RCC 7860 (cell line): ENCODE results near the gene IDH3G.

Experiments used
- DNase-seq: peaks from one replicate; pipeline ENCODE4 v3.0.0-alpha.2; 2015; ENCODE audit warnings: low spot score
- FAIRE-seq: peaks from 2 replicates; lab custom pipeline; 2012; peaks lifted over from hg19 to GRCh38; lab: Jason Lieb, UNC

Gene IDH3G

GRCh38 chrX:153816831-153817690, 22.9 kb upstream of the IDH3G start:
- no peak for FAIRE-seq
- no peak for DNase-seq

- DNase-seq (no peak), FAIRE-seq (no peak)
These were observed 20.6 kb upstream of the IDH3G start for GRCh38 chrX:153814591-153815315.

GRCh38 chrX:153813161-153813560, 19.0 kb upstream of the IDH3G start:
- DNase-seq (no peak), FAIRE-seq (no peak)

- DNase-seq (no peak), FAIRE-seq (no peak)
These were observed 18.0 kb upstream of the IDH3G start for GRCh38 chrX:153812220-153812619.

DNA sequence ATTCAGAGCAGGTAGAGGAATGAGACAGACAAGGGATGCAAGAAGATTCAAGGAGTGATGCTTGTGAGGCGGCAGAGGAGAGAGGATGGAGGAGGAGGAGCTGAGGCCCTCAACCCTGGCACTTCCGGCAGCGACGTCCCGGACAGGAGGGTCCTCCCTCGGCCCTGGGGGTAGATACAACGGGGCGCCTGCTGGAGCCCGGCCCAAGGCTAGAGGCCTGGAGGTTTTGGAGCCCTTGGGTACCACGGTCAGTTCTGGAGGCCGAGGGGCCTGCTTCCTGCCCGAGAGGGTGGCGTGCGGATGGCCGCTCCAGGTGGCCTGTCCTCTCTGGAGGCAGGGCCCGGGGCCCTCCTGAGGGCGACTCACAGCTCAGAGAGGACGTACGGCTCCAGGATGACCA, 13.8 kb upstream of the IDH3G start:
- DNase-seq (no peak), FAIRE-seq (no peak)

DNA sequence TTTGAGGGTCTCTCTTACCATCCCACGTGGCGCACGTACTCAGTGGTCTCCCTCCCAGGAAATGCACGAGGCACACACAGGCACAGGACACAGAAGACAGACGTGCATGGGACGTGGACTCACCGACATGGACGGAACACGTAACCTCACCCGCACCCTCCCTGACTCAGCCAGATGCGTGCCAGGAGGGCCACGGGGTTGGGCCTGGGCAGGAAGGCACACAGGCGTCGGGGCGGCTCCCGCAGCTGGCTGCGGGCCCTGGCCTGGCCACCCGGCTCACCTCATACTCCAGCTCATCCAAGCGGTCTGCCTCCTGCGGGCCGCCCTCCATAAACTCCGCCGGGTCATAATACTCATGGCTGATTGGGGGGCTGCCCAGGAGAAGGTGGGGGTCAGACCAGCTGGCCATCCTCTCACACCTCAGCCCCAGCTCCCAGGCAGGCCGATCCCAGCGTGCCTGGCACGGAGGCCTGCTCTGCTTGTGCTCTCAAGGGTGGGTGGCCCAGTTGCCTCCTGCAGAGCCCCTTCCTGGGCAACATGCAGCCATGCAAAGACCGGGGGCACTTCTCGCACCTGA, 12.9 kb upstream of the IDH3G start:
- no peak for DNase-seq
- FAIRE-seq: no peak

GRCh38 chrX:153805436-153805835, 11.3 kb upstream of the IDH3G start:
- DNase-seq (no peak), FAIRE-seq (no peak)

DNA sequence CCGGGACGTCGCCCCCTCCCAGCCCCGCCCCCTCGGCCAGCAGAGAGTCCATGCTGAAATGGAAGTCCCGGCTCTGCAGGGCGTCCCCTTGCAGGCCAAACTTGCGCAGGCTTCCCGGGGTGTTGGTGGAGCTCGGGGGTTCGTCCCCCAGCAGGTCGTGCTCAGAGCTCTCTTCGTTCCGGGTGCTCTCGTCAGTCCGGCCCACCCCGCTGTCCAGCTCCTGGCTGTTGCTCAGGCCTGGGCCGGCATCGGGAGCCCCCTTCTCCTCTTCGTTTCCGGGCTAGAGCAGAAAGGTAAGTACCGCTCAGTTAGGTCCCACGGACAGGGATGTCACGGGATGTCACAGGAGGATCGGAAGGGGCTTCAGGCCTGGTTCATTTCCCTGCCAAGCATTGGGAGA, 10.4 kb upstream of the IDH3G start:
- FAIRE-seq: no peak
- no peak for DNase-seq

GRCh38 chrX:153804100-153804595, 10.0 kb upstream of the IDH3G start:
- DNase-seq: no peak

GRCh38 chrX:153803211-153804099, 9.3 kb upstream of the IDH3G start:
- DNase-seq (no peak), FAIRE-seq (no peak)

More at GRCh38 chrX:153804100-153804595, 10.0 kb upstream of the IDH3G start:
- FAIRE-seq: no peak

DNA sequence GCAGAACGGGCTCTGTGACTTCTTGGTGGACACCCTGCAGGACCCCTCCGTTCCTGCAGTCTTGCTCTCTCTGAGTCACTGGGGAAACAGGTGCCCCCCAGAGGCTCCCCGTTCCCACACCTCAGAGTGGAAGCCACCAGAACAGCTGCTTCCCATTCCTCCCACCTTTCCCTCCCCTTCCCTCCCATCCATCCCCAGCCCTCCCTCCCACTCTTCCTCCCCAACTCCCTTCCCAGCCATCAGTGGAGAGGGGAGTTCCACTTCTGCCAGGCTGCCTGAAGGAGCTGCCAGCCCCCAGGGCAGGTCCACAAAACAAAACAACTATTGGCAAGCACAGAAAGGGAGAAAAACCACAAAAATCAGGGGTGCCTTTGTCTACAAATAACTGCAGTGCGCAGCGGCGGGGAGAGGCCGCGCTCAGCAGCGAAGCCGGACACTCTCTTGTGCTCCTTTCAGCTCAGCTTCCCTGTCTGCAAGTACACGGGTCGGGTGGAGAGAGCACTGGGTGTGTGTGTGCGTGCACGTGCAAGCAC, 8.4 kb upstream of the IDH3G start:
- FAIRE-seq (no peak), DNase-seq (no peak)

DNA sequence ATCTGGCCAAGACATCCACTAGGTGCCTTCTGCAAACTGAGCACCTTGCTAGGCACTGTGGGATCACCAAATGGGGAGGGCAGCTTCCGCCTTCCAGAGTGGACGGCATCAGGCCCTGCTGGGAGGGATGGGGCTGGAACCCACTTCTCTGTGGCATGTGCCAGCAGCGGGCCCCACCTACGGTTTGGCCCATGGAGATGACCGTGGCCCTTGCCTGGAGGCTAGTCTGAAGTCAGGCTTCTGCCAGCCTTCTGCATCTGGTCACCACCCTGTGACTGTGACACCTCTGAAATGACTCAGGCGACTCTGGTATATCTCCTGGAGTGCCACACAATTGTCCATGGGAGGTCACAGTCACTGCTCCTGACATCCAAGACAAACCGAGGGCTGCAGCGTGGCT, 7.5 kb upstream of the IDH3G start:
- FAIRE-seq (no peak), DNase-seq (peak; percentile 4)

DNA sequence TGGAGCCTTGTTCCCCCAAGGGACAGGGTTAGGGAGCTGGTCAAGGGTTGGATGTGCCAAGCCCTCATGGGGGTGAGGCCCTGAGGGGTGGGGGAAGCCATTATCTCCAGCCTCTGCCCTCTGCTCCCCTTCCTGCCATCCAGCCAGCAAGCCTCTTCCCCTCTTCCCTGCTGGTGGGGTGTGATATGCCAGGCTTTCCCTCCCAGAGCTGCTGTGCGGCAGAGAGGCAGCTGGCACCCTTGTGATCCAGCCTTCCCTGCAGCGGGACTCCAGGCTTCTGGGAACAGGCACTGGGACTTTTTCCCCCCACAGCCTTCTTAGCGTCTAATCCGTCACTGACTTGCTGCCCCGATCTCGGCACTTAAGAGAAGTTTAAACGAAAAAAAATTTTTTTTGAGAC, 6.6 kb upstream of the IDH3G start:
- FAIRE-seq (no peak), DNase-seq (no peak)

GRCh38 chrX:153800177-153800722, 6.1 kb upstream of the IDH3G start:
- DNase-seq (no peak), FAIRE-seq (no peak)

DNA sequence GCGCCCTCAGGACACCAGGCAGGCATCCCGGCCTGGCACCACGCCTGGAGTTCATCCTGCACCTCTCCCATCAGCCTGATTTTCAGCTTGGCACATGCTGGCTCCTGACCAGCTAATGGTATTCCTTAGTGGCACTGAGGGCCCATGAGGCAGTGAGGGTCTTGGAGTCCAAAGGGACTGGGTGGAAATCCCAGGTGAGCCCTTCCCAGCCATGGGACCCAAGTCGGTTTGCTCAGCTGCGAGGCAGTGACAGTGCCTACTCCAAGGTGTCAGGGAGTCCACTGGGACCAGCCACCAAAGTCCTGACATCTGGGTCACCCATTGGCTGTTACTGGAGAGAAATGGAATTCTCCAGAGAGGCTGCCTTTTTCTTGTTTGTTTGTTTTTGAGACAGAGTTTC, 5.2 kb upstream of the IDH3G start:
- FAIRE-seq: no peak
- DNase-seq: no peak

- DNase-seq: no peak
- no peak for FAIRE-seq
These were observed 3.3 kb upstream of the IDH3G start for GRCh38 chrX:153797415-153798015.

GRCh38 chrX:153794897-153795816, 982 bp upstream of the IDH3G start:
- DNase-seq: no peak
- no peak for FAIRE-seq

- DNase-seq (no peak), FAIRE-seq (no peak)
These were observed 884 bp downstream of the IDH3G start for GRCh38 chrX:153793291-153793690.

GRCh38 chrX:153792368-153792767, 1.8 kb downstream of the IDH3G start:
- DNase-seq: no peak
- no peak for FAIRE-seq
